Fibroblast of pulmonary artery (primary cell): ENCODE measurements around the gene ACP4.
"Not testable (repeated sequence)": the region's sequence is repeated elsewhere in the genome, so short reads cannot be mapped to it uniquely, and the experiment has no call there.

ENCODE experiments used
- DNase-seq: peaks from one replicate; pipeline ENCODE4 v3.0.0-alpha.2; 2010; ENCODE audit warnings: low read depth
- H3K4me3 ChIP-seq: replicated peaks from 2 replicates; pipeline ENCODE4 v1.5.1; 2011; ENCODE audit warnings: low read depth, mild to moderate bottlenecking, control low read depth, low read length, moderate library complexity
- TF ChIP-seq, protein P1 (sequence below): IDR thresholded peaks from 2 replicates; pipeline ENCODE4 v1.5.1; 2011; ENCODE audit warnings: mild to moderate bottlenecking, control low read depth, low read length, inconsistent platforms; ENCODE audit errors: missing control alignments

Gene ACP4

DNA sequence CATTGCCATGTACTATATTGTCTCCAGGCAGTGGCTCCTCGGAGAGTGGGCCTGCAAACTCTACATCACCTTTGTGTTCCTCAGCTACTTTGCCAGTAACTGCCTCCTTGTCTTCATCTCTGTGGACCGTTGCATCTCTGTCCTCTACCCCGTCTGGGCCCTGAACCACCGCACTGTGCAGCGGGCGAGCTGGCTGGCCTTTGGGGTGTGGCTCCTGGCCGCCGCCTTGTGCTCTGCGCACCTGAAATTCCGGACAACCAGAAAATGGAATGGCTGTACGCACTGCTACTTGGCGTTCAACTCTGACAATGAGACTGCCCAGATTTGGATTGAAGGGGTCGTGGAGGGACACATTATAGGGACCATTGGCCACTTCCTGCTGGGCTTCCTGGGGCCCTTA lies 19.3 kb upstream of the ACP4 start:
- TF ChIP-seq, protein P1, sequence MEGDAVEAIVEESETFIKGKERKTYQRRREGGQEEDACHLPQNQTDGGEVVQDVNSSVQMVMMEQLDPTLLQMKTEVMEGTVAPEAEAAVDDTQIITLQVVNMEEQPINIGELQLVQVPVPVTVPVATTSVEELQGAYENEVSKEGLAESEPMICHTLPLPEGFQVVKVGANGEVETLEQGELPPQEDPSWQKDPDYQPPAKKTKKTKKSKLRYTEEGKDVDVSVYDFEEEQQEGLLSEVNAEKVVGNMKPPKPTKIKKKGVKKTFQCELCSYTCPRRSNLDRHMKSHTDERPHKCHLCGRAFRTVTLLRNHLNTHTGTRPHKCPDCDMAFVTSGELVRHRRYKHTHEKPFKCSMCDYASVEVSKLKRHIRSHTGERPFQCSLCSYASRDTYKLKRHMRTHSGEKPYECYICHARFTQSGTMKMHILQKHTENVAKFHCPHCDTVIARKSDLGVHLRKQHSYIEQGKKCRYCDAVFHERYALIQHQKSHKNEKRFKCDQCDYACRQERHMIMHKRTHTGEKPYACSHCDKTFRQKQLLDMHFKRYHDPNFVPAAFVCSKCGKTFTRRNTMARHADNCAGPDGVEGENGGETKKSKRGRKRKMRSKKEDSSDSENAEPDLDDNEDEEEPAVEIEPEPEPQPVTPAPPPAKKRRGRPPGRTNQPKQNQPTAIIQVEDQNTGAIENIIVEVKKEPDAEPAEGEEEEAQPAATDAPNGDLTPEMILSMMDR: no peak
- DNase-seq: no peak
- no peak overlapping the region for H3K4me3 ChIP-seq

DNA sequence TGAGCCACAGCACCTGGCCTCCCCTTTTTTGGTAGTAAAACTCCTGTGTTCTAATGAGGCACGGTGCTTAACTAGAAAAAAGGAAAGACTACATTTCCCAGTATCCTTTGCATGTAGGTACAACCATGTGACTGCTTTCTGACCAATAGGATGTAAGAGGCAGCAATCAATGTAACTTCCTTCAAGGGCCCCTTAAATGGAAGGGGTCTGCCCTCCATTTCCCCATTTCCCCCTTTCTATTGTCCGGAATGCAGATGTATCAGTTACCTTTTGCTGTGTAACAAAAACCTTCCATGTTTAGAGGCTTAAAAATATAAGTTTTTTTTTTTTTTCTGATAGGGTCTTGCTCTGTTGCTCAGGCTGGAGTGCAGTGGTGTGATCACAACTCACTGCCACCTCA lies 17.7 kb upstream of the ACP4 start:
- H3K4me3 ChIP-seq: no peak overlapping the region
- DNase-seq: peak; percentile 42
- TF ChIP-seq, protein P1: no peak

DNA sequence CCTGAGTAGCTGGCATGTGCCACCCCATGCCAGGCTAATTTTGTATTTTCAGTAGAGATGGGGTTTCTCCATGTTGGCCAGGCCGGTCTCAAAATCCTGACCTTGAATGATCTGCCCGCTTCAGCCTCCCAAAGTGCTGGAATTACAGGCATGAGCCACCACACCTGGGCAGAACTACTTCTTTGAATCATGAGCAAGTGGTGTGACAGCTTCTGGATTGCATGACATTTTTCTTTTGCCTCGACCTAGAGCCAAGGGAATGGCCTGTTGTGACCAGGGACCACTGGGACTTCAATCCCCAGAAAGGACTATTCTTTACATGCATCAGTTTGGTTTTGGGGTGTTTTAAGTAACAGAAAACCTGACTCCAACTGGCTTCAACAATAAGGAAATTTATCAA lies 17.3 kb upstream of the ACP4 start:
- H3K4me3 ChIP-seq, DNase-seq: not testable (repeated sequence)

DNA sequence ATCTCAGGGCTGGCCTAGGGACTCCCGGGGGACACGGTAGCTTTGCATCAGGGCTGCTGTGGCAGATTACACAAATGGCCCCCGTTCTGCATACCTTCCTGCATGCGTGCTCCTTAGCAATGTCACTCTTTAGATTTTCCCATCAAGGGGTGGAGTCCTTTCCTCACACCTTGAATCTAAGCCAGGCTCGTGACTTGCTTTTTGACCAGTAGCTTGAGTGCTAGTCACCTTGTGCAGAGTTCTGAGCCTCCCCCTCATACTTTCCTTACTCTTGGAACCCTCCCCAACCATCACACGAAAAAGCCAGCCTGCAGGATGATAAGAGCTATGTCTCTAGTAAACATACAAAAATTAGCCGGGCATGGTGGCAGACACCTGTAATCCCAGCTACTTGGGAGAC lies 16.8 kb upstream of the ACP4 start:
- H3K4me3 ChIP-seq, DNase-seq: not testable (repeated sequence)

DNA sequence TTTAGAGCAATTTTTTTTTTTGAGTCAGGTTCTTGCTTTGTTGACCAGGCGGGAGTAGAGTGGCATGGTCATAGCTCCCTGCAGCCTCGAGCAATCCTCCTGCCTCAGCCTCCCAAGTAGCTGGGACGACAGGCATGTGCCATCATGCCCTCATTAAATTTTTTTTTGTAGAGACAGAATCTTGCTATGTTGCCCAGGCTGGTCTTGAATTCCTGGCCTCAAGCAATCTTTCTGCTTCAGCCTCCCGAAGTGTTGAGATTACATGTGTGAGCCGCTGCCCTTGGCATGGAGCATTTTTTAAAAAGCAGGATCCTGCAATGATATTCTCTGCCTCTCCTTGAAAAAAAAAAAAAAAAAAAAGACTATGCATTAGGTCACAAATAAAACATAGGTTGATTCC lies 14.1 kb upstream of the ACP4 start:
- no peak for DNase-seq
- H3K4me3 ChIP-seq: no peak overlapping the region
- TF ChIP-seq, protein P1: no peak

DNA sequence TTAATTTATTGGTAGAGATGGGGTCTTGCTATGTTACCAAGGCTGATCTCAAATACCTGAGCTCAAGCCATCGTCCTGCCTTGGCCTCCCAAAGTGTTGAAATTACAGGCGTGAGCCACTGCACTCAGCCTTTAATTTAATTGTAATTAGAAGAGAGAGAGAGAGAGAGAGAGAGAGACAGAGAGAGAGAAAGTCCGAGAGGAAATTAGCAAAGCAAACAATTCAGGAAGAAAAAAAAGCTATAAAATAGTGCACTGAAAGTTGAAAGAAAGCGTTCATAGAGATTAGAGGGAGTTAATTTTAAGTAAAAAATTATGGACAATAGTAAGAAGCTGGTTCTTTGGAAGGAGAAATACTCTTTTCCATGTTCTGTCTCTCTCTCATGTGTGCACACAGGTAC lies 13.0 kb upstream of the ACP4 start:
- TF ChIP-seq, protein P1: no peak
- no peak overlapping the region for H3K4me3 ChIP-seq

DNA sequence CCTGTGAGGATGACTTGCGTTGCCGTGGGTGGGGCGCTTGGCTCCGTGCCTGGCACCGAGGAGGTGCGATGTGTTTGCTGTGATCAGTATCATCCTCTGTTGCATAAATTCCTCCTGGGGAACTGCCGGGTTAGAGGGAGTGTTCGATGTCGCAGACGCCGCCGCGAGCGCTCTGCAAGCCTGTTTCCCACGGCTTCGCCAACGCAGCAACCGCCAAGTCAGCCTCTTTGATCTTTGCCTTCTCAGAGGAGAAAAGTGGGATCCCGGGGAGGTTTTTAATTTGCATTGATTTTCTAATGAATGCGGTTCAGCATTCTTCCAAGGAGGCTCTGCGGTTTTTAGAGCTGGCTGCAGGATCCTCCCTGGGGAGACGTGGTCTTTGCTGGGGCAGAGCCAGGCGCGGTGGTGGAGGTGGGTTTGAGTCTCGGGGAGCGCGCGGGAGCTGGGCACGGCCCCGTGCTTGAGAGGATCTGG lies 12.3 kb upstream of the ACP4 start:
- peak; percentile 27 for DNase-seq
- TF ChIP-seq, protein P1: no peak
- H3K4me3 ChIP-seq: no peak overlapping the region

More for the DNA sequence above, 13.0 kb upstream of the ACP4 start:
- no peak for DNase-seq

DNA sequence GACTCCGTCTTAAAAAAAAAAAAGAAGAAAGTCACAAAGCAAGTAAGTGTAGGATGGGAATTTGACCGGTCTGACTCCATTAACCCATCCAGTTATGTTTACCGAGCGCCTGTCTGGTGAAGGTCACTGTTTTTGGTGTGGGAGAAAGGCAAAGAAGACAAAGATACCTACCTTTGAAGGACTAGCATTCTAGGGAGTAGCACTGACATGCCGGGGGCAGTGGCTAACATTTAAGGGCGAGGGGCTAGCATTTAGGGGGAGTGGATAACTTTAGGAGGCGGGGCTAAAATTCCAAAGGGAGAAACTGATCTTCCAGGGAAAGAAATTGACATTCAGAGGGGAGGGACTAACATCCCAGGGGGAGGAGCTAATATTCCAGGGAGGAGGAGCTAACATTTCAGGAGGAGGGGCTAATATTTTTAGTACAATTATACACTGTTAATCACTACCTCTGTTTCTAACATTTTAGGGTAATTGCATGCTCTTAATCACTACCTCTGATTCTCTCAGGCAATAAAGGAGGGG lies 11.2 kb upstream of the ACP4 start:
- TF ChIP-seq, protein P1: no peak
- no peak for DNase-seq
- no peak overlapping the region for H3K4me3 ChIP-seq
